H1 (cell line): ENCODE data around the gene CYP2C18. TPM values are rescaled to one million over a fixed set of nuclear protein-coding genes. Genes with fewer than 3 reads are reported as not detected.

Source experiments
- ASH2L ChIP-seq: fragments of 200-600, 300-600 bp; sonication (generic); IDR thresholded peaks from one replicate; pipeline ENCODE4 v1.7.1; 2017; ENCODE audit warnings: low read length
- CHD7 ChIP-seq: fragments of 300-600 bp; sonication (generic); IDR thresholded peaks from 2 replicates; pipeline ENCODE4 v1.7.1; 2012; ENCODE audit warnings: low read length, moderate library complexity, mild to moderate bottlenecking, inconsistent platforms; ENCODE audit not compliant: insufficient replicate concordance
- polyA plus RNA-seq, 7 experiments: library from polyadenylated mRNA; depleted of rRNA in 3 of 7; stranded (reverse) in 5 of 7; unstranded in 2 of 7; fragments of >200 nt in 5 of 7; fragments of 200-250 nt in 2 of 7; gene quantifications; 1 replicate in 5 of 7; 2 replicates in 1 of 7; 4 replicates in 1 of 7; pipeline versions ENCODE4 v1.2.1 to v1.2.3, GENCODE V29; 2011 to 2013; ENCODE audit warnings: missing spikeins in 2 of 7, mixed read lengths in 2 of 7
- total RNA-seq: library from RNA; stranded (reverse); fragmentation: NEBNext Ultra II Directional; extraction: Animal tissue kit (Norgen Biotek cat#: 25700); gene quantifications from 2 replicates; pipeline ENCODE4 v1.2.1, GENCODE V29; 2021

CYP2C18 gene
- total and polyA plus RNA-seq, 2 of the 8 experiments (the other 6 are each of a cell fraction or from before 2014, with no cell fraction given): 0.17 TPM; not detected in 1

GRCh38 chr10:94687625-94688248, 4.2 kb downstream of the CYP2C18 start (continued):
- TF ChIP-seq CHD7 (no peak), ASH2L (no peak)
